GM18505 (cell line): Measurements from ENCODE around the gene PRR14.

Experiments
- ATAC-seq: cut with Tn5 transposase; IDR thresholded peaks from one replicate; pipeline ENCODE4 v1.9.1; 2021; ENCODE audit not compliant: unreplicated experiment
- POLR2A ChIP-seq: IDR thresholded peaks from 4 replicates; pipeline ENCODE4 v1.6.1; 2011; ENCODE audit warnings: borderline replicate concordance; ENCODE audit not compliant: insufficient read depth, insufficient read length; ENCODE audit errors: extremely low read depth

The PRR14 gene

DNA sequence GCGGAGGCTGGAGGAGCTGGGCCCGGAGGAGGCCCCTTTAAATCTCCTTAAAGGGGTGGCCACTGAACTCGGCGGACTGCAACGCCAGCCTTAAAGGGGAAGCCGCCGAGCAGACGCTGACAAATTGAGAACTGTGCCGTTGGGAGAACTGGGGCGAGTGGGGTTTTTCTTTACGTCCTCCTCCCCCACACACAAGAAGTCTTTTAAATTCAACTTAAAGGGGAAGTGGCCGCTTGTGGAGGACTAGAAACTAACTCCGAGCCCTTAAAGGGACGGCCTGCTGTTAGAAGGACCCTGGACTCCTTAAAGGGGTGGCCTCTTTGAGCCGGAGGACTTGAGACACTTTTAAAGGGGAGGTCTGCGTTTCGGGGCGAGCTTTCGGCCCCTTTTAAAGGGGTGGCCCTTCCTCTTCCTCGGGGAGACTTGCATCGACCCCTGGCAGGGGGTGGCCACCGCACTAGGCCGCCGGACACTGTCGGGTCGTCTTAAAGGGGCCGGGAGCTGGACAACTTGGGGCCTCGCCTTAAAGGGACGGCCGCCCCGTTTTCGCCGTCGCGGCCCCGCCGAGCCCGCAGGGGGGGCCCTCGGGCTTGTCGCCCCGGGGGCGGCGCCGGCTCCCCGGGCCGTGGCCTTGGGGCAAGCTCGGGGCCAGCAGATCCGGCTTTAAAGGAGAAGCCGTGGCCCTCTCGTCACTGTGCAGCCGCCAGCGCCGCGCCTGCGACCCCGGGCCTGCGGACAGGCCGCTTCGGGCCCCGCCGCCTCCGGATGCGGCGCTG lies 8.2 kb downstream of the PRR14 start:
- ATAC-seq = peak; percentile 27
- TF ChIP-seq POLR2A = peak; percentile 57

DNA sequence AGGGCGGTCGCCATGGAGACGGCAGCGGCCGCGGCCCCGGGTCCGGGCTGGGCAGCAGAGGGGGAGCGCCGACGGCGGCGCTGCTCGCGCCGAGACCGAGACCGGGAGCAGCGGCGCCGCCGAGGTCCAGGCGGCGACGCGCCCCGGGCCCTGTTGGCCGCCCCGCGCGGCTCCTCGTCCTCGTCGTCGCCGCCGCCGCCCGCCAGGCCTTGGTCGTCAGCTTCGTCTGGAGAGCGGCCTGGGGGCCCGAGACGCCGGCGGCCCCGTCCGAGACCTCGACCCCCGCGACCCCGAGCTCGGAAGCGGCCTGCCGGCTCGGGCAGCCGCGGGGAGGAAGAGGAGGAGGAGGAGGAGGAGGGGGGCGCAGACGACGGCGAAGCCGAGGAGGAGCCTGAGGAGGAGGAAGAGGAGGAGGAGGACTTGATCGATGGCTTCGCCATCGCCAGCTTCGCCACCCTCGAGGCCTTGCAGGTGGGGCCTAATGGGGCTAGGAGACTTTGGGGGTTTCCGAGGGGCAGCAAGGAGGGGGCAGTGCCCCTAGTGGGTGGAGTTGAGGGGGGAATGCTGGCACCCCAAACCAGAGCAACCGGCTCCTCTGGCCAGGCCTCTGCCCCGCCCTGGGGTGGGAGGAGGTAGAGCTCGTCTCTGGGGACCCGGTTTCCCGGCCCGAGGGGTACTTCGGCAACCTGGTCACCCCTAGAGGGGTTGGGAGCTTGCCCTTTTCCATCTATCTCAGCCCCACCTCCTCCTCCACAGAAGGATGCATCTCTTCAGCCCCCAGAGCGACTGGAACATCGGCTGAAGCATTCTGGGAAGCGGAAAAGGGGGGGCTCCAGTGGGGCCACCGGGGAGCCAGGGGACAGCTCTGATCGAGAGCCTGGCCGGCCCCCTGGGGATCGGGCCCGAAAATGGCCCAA lies 9.0 kb downstream of the PRR14 start:
- no peak for ATAC-seq
- peak; percentile 48 for TF ChIP-seq POLR2A

GRCh38 chr16:30660424-30661261 lies 9.9 kb downstream of the PRR14 start:
- ATAC-seq = no peak
- no peak for TF ChIP-seq POLR2A

- ATAC-seq = no peak
- no peak for TF ChIP-seq POLR2A
Measured at GRCh38 chr16:30662449-30662848, 11.7 kb downstream of the PRR14 start.

DNA sequence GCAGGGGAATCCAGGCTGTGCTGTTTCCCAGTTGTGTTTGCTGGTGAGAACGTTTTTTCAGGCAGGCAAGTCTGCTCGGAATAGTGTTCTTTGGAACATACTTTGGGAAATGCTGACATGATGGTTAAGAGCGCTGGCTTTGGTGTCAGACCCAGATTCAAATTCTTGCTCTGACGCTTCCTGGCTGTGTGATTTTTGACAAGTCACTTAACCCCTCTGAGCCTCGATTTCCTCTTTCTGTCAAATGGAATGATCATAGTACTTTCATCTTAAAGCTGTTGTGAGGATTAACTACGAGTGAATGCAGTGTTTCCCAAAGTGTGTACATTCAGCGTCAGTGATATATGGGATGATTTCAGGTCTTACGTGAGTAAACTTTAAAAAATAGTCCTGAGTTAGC lies 12.3 kb downstream of the PRR14 start:
- TF ChIP-seq POLR2A = no peak
- no peak for ATAC-seq

- no peak for TF ChIP-seq POLR2A
- ATAC-seq = no peak
Measured at GRCh38 chr16:30663820-30664219, 13.1 kb downstream of the PRR14 start.

DNA sequence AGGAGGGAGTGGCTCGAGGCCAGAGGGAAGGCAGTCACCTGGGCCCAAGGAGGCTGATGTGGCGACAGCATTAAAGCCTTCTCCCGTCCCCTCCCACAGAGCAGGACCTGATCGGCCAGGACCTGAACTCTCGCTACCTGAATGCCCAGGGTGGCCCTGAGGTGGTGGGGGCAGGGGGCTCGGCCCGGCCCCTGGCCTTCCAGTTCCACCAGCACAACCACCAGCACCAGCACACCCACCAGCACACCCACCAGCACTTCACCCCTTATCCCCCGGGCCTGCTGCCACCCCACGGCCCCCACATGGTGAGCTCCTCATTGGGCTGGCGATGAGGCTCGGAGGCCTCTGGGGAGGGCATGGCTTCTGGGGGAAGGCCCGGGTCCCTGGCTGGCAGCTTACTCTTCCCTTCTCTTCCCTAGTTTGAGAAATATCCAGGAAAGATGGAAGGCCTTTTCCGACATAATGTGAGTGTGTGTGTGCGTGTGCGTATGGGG lies 13.9 kb downstream of the PRR14 start:
- TF ChIP-seq POLR2A = no peak
- no peak for ATAC-seq

- no peak for TF ChIP-seq POLR2A
- no peak for ATAC-seq
Measured at GRCh38 chr16:30665155-30665829, 14.5 kb downstream of the PRR14 start.

DNA sequence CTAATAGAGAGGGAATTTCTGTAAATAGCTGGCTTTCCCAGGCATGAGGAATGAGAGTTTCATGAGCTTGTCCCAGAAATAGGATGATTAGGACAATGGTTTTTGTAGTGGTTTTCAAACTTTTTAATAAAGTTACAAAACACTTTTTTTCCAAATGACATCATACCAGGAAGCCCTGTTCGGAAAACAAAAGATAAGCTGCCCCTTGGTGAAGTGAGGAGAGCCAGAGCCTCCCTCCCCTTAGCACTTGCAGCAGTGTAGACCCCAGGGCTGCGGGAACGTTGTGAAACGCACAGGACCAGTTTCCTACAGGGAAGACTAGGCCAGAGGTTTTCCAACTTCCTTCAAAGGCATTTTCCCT lies 15.1 kb downstream of the PRR14 start:
- no peak for ATAC-seq
- no peak for TF ChIP-seq POLR2A

- ATAC-seq = no peak
- no peak for TF ChIP-seq POLR2A
Measured at GRCh38 chr16:30666681-30667080, 15.9 kb downstream of the PRR14 start.

- no peak for TF ChIP-seq POLR2A
Measured at GRCh38 chr16:30667361-30667905, 16.7 kb downstream of the PRR14 start.

DNA sequence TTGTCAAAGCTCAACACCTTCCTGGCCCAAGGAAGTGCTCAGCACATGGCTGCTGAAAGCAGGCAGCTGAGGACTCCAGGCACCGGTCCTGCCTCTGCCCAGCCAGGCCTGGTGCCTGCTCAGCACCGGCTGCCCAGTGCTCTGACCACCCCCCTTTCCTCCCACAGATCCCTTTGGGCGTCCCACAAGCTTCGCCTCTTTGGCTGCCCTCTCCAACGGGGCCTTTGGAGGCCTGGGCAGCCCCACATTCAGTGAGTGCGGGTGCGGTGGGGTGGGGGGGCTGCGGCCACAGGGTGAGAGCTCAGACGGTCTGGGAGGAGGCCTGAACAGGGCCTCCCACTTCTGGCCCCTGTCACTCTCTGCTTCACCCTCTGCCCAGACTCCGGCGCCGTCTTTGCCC lies 17.6 kb downstream of the PRR14 start:
- no peak for TF ChIP-seq POLR2A
- ATAC-seq = no peak

More at GRCh38 chr16:30667361-30667905, 16.7 kb downstream of the PRR14 start:
- ATAC-seq = no peak
